AG10803 (cell line): ENCODE measurements around the gene PSMB8.
"Not testable (repeated sequence)": the region's sequence is repeated elsewhere in the genome, so short reads cannot be mapped to it uniquely, and the experiment has no call there.

ENCODE experiments used
- DNase-seq: peaks from one replicate; pipeline ENCODE4 v3.0.0; 2010; ENCODE audit warnings: low read depth
- H3K4me3 ChIP-seq: 2 replicates; pipeline ENCODE4 v1.5.1; 2011; ENCODE audit warnings: mild to moderate bottlenecking, low read length, control low read depth
- CTCF ChIP-seq: conservative IDR thresholded peaks from 2 replicates; pipeline ENCODE4 v1.5.1; 2011; ENCODE audit warnings: mild to moderate bottlenecking, low read length, control low read depth, inconsistent platforms

The PSMB8 gene

GRCh38 chr6:32885698-32886286, 41.9 kb upstream of the PSMB8 start:
- TF ChIP-seq CTCF = peak; percentile 74
- H3K4me3 ChIP-seq = no peak overlapping the region
- peak; percentile 73 for DNase-seq

GRCh38 chr6:32883789-32884188, 39.9 kb upstream of the PSMB8 start:
- peak; percentile 82 for DNase-seq
- TF ChIP-seq CTCF = no peak
- H3K4me3 ChIP-seq = no peak overlapping the region

- no peak overlapping the region for H3K4me3 ChIP-seq
- peak; percentile 47 for DNase-seq
- TF ChIP-seq CTCF = no peak
Measured at GRCh38 chr6:32882879-32883250, 39.0 kb upstream of the PSMB8 start.

- DNase-seq, H3K4me3 ChIP-seq: not testable (repeated sequence)
Measured at GRCh38 chr6:32880962-32881361, 37.1 kb upstream of the PSMB8 start.

GRCh38 chr6:32879691-32880090, 35.8 kb upstream of the PSMB8 start:
- TF ChIP-seq CTCF = no peak
- no peak for DNase-seq
- H3K4me3 ChIP-seq = no peak overlapping the region

GRCh38 chr6:32876603-32877002, 32.8 kb upstream of the PSMB8 start:
- no peak for TF ChIP-seq CTCF
- DNase-seq = no peak
- H3K4me3 ChIP-seq = no peak overlapping the region

- H3K4me3 ChIP-seq, DNase-seq: not testable (repeated sequence)
Measured at GRCh38 chr6:32873947-32874346, 30.1 kb upstream of the PSMB8 start.

- TF ChIP-seq CTCF = peak; percentile 96
- DNase-seq = peak; percentile 58
- H3K4me3 ChIP-seq = no peak overlapping the region
Measured at GRCh38 chr6:32868257-32868788, 24.5 kb upstream of the PSMB8 start.
